Limb (tissue), 2 donors: ENCODE data around the gene ELP6.
"Not testable (repeated sequence)": the region's sequence is repeated elsewhere in the genome, so short reads cannot be mapped to it uniquely, and the experiment has no call there.

Experiments used
- DNase-seq, 2 donors: peaks; one replicate each; pipeline ENCODE4 v3.0.0-alpha.2; 2016; ENCODE audit errors: extremely low spot score in 2 of 2

Gene ELP6

DNA sequence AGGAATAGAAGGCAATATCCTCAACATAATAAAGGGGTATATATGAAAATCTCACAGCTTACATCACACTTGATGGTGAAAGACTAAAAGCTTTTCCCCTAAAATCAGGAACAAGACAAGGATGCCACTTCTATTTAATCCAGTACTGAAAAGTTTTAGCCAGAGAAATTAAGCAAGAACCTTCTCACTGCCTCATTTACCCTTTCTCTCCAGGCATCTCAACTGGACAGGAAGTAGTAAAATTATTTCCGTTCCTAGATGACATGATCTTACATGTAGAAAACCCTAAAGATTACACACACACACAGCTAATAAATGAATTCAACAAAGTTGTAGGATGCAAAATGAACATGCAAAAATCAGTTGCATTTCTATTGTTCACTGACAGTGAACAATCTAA, 48.9 kb downstream of the ELP6 start:
- DNase-seq: no peak

GRCh38 chr3:47459534-47460085, 53.9 kb downstream of the ELP6 start:
- DNase-seq: not testable (repeated sequence)

DNA sequence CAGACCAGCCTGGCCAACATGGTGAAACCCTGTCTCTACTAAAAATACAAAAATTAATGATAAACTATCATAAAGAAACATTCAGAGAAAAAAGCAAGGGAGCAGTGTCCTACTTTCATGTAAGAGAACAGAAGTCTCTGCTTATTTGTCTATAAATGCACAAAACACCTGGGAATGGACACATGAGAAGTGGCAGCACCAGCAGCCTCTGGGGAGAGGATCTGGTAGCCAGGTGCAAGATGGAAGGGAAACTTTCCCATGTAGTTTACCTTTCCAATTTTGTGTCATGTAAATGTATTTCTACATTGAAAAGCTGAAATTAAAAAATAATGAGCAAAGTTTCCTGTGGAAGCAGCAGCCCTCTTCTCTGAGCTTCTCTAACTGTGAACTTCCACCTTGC, 56.5 kb downstream of the ELP6 start:
- DNase-seq: no peak

DNA sequence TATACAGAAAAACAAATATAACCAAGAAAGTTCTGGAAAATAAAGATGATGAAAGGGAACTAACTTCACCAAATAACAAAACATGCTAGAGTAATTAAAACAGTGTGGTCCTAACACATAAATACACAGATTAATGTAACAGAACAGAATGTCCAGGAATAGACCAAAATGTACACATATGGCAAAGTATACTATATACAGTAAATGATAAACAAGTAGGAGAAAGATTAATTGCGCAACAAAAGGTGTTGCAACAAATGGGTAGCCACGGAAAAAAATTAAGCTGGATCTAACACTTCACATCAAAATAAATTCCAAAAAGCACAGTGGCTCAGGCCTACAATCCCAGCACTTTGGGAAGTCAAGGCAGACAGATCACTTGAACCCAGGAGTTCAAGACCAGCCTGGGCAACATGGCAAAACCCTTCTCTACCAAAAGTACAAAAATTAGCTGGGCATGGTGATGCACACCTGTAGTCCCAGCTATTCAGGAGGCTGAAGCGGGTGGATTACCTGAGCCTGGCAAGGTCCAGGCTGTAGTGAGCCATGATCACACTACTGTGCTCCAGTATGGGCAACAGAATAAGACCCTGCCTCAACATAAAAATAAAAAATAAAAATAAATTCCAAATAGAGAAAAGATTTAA, 57.6 kb downstream of the ELP6 start:
- DNase-seq: no peak

- DNase-seq: no peak
Measured at GRCh38 chr3:47452453-47453215, 60.9 kb downstream of the ELP6 start.
